Astrocyte (in vitro differentiated cells and primary cell): ENCODE results near the gene FDX2. TPM values are rescaled to one million over a fixed set of nuclear protein-coding genes. Genes with fewer than 3 reads are reported as not detected.
A peak's percentile ranks its signal among the peaks of the same experiment; 100 is the strongest.

Experiments used
- DNase-seq: peaks from one replicate; pipeline ENCODE4 v3.0.0-alpha.2; 2010; ENCODE audit warnings: low read depth
- FAIRE-seq: peaks from 2 replicates; lab custom pipeline; 2011; peaks lifted over from hg19 to GRCh38; lab: Jason Lieb, UNC
- H2AFZ ChIP-seq: 2 replicates; pipeline ENCODE4 v1.6.0; 2012; ENCODE audit warnings: low read depth, low read length, inconsistent platforms
- H3K27ac ChIP-seq: 2 replicates; pipeline ENCODE4 v1.5.1; 2011; ENCODE audit warnings: low read depth, low read length, inconsistent platforms
- H3K27me3 ChIP-seq: 2 replicates; pipeline ENCODE4 v1.6.0; 2011; ENCODE audit warnings: low read length, inconsistent platforms; ENCODE audit not compliant: insufficient read depth
- H3K36me3 ChIP-seq: 2 replicates; pipeline ENCODE4 v1.5.1; 2011; ENCODE audit warnings: low read length, inconsistent platforms; ENCODE audit not compliant: insufficient read depth
- H3K4me1 ChIP-seq: 2 replicates; pipeline ENCODE4 v1.5.1; 2011; ENCODE audit warnings: low read length, inconsistent platforms; ENCODE audit not compliant: insufficient read depth
- H3K4me2 ChIP-seq: 2 replicates; pipeline ENCODE4 v1.6.0; 2012; ENCODE audit warnings: low read length, inconsistent platforms
- H3K4me3 ChIP-seq: 2 replicates; pipeline ENCODE4 v1.5.1; 2011; ENCODE audit warnings: low read depth, mild to moderate bottlenecking, low read length, inconsistent platforms; ENCODE audit not compliant: insufficient read depth
- H3K79me2 ChIP-seq: 2 replicates; pipeline ENCODE4 v1.6.0; 2012; ENCODE audit warnings: mild to moderate bottlenecking, low read length, inconsistent platforms; ENCODE audit not compliant: insufficient read depth
- H3K9ac ChIP-seq: 2 replicates; pipeline ENCODE4 v1.6.0; 2012; ENCODE audit warnings: mild to moderate bottlenecking, low read length, inconsistent platforms
- H3K9me3 ChIP-seq: 2 replicates; pipeline ENCODE4 v1.5.1; 2012; ENCODE audit warnings: low read depth, mild to moderate bottlenecking, low read length, inconsistent platforms; ENCODE audit not compliant: insufficient read depth
- H4K20me1 ChIP-seq: 2 replicates; pipeline ENCODE4 v1.6.0; 2012; ENCODE audit warnings: low read length, inconsistent platforms; ENCODE audit not compliant: insufficient read depth
- H3K27ac Mint-ChIP-seq: one replicate; pipeline ENCODE4 v1.8.0; 2021; ENCODE audit warnings: mild to moderate bottlenecking, mixed read lengths; ENCODE audit not compliant: unreplicated experiment
- H3K27me3 Mint-ChIP-seq: one replicate; pipeline ENCODE4 v1.8.0; 2021; ENCODE audit warnings: low read depth, mixed read lengths; ENCODE audit not compliant: unreplicated experiment
- H3K36me3 Mint-ChIP-seq: one replicate; pipeline ENCODE4 v1.8.0; 2021; ENCODE audit warnings: low read depth, mixed read lengths; ENCODE audit not compliant: unreplicated experiment
- H3K4me1 Mint-ChIP-seq: one replicate; pipeline ENCODE4 v1.8.0; 2021; ENCODE audit warnings: low read depth, mixed read lengths; ENCODE audit not compliant: unreplicated experiment
- H3K4me3 Mint-ChIP-seq: one replicate; pipeline ENCODE4 v1.8.0; 2021; ENCODE audit warnings: mild to moderate bottlenecking, moderate library complexity, mixed read lengths; ENCODE audit not compliant: unreplicated experiment
- H3K9me3 Mint-ChIP-seq: one replicate; pipeline ENCODE4 v1.8.0; 2021; ENCODE audit warnings: mild to moderate bottlenecking, mixed read lengths; ENCODE audit not compliant: unreplicated experiment
- CTCF ChIP-seq: IDR thresholded peaks from 2 replicates; pipeline ENCODE4 v1.5.1; 2011; ENCODE audit warnings: low read depth, mild to moderate bottlenecking, inconsistent platforms, low read length, moderate library complexity; ENCODE audit not compliant: insufficient read depth
- EZH2 ChIP-seq: IDR thresholded peaks from 2 replicates; pipeline ENCODE4 v1.6.1; 2012; ENCODE audit warnings: mild to moderate bottlenecking, low read length, inconsistent platforms; ENCODE audit not compliant: insufficient read depth
- total RNA-seq: library from RNA; stranded (reverse); gene quantifications from 2 replicates; pipeline ENCODE4 v1.2.1, GENCODE V29; 2021

FDX2 gene
- total RNA-seq, 1 donor from 2014 or later = 24.4 TPM

DNA sequence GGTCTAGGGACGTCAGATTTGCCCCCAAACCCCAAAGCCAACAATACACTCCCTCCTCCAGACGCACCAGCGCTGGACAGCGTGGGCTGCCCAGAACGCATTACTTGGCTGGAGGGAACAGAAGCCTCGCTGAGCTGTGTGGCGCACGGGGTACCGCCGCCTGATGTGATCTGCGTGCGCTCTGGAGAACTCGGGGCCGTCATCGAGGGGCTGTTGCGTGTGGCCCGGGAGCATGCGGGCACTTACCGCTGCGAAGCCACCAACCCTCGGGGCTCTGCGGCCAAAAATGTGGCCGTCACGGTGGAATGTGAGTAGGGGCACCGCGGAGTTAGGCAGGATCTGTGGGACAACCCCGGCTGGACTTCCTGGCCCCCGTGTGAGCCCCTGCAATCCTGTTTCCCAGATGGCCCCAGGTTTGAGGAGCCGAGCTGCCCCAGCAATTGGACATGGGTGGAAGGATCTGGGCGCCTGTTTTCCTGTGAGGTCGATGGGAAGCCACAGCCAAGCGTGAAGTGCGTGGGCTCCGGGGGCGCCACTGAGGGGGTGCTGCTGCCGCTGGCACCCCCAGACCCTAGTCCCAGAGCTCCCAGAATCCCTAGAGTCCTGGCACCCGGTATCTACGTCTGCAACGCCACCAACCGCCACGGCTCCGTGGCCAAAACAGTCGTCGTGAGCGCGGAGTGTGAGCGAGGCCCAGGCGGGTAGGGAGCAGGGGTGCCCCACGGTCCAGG is 22.0 kb downstream of the FDX2 start:
- no peak for FAIRE-seq
- Mint-ChIP-seq H3K27me3 (peaks cover 66% of the 10 kb centered on the region), H3K4me1 (no peaks in the 10 kb centered on the region)

DNA sequence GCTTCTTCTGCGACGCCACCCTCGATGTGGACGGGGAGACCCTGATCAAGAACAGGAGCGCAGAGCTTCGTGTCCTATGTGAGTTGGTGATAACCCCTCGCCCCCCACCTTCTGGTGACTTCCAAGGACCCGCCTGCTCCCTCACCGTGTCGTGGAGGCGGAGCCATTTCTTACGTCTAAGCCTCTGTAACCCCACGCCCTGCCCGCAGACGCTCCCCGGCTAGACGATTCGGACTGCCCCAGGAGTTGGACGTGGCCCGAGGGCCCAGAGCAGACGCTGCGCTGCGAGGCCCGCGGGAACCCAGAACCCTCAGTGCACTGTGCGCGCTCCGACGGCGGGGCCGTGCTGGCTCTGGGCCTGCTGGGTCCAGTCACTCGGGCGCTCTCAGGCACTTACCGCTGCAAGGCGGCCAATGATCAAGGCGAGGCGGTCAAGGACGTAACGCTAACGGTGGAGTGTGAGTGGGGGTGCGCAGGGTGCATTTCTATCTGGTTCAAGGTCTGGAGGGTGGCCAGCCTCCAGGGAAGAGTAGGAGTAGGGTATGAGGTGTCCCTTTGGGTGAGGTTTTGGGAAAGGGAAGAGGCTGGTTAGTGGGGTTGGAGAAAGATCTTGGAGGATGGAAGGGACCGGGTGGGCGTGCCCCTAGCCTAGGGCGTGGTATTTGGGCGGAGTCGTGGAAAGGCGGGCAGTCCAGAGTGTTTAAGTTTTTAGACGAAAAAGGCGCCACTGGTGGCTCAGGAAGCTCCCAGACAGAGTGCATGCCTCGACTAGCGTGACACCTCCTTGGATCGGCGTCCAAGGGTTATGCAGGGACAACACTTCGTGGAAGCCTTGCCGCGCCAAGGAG is 22.8 kb downstream of the FDX2 start:
- Histone ChIP-seq H2AFZ (no peak overlapping the region), H3K4me3 (no peak overlapping the region), H3K36me3 (no peaks in the 10 kb centered on the region), H3K4me2 (peak overlapping the region; percentile 82), H3K79me2 (no peaks in the 10 kb centered on the region), H3K9ac (no peak overlapping the region), H3K4me1 (peaks cover 32% of the 10 kb centered on the region), H3K27me3 (peaks cover 68% of the 10 kb centered on the region), H3K27ac (no peak overlapping the region), H3K9me3 (peaks cover 11% of the 10 kb centered on the region), H4K20me1 (peaks cover 16% of the 10 kb centered on the region)
- no peaks in the 10 kb centered on the region for H3K4me1 Mint-ChIP-seq
- H3K4me3 Mint-ChIP-seq = no peak overlapping the region
- no peak for TF ChIP-seq CTCF
- TF ChIP-seq EZH2 = no peak
- no peak for DNase-seq
- H3K9me3 Mint-ChIP-seq = peaks cover 28% of the 10 kb centered on the region
- FAIRE-seq = no peak
- H3K27ac Mint-ChIP-seq = peak overlapping the region; percentile 47
- H3K36me3 Mint-ChIP-seq = peaks cover 2% of the 10 kb centered on the region
- peaks cover 73% of the 10 kb centered on the region for H3K27me3 Mint-ChIP-seq

More for the DNA sequence above, 22.0 kb downstream of the FDX2 start:
- Histone ChIP-seq H3K4me1 (peaks cover 30% of the 10 kb centered on the region), H3K9ac (no peak overlapping the region), H2AFZ (no peak overlapping the region), H3K27me3 (peaks cover 63% of the 10 kb centered on the region), H3K4me2 (no peak overlapping the region), H3K79me2 (no peaks in the 10 kb centered on the region), H3K4me3 (no peak overlapping the region), H3K9me3 (peaks cover 11% of the 10 kb centered on the region), H4K20me1 (peaks cover 16% of the 10 kb centered on the region), H3K27ac (no peak overlapping the region), H3K36me3 (no peaks in the 10 kb centered on the region)
- Mint-ChIP-seq H3K36me3 (peaks cover 2% of the 10 kb centered on the region), H3K4me3 (no peak overlapping the region), H3K27ac (peak overlapping the region; percentile 47), H3K9me3 (peaks cover 28% of the 10 kb centered on the region)
- DNase-seq = no peak
- TF ChIP-seq EZH2 (no peak), CTCF (no peak)
